IMR-90 (cell line): ENCODE data around the gene FNDC10. TPM values are rescaled to one million over a fixed set of nuclear protein-coding genes. Genes with fewer than 3 reads are reported as not detected.

ENCODE experiments used
- ATAC-seq: fragments of 200-7000 bp; cut with Tn5 transposase; 2 replicates; pipeline ENCODE4 v1.9.1; 2020; ENCODE audit warnings: low read depth, mild to moderate bottlenecking, moderate library complexity
- BruUV-seq: library from RNA; stranded (reverse); fragments of 400-500 nt; replicated peaks from 2 replicates; lab custom pipeline; 2021; lab: Mats Ljungman, UMichigan
- CTCF ChIA-PET: fragments of 300-600 bp; formaldehyde crosslinking; extraction: SDS; loops from one replicate; lab custom pipeline; 2021; ENCODE audit warnings: antibody characterized with exemption; lab: Yijun Ruan, JAX
- POLR2A ChIA-PET: fragments of 300-600 bp; sonication (Branson Sonifier 250); formaldehyde crosslinking; loops from one replicate; lab custom pipeline; 2022; ENCODE audit warnings: antibody characterized with exemption; ENCODE audit not compliant: unreplicated experiment; lab: Charles Lee
- DNase-seq: peaks from one replicate; pipeline ENCODE4 v3.0.0; 2013
- H2AFZ ChIP-seq: replicated peaks from 2 replicates; pipeline ENCODE3; 2013; ENCODE audit warnings: low read length, mild to moderate bottlenecking; ENCODE audit not compliant: poor library complexity
- H2AK5ac ChIP-seq: 2 replicates; pipeline ENCODE4 v1.6.1; 2013; ENCODE audit warnings: low read depth, low read length, inconsistent platforms
- H2AK9ac ChIP-seq: replicated peaks from 2 replicates; pipeline ENCODE3; 2013; ENCODE audit warnings: mild to moderate bottlenecking, low read depth, low read length, moderate library complexity; ENCODE audit not compliant: poor library complexity
- H2BK120ac ChIP-seq: 2 replicates; pipeline ENCODE4 v1.6.1; 2013; ENCODE audit warnings: low read depth, low read length, inconsistent platforms
- H2BK15ac ChIP-seq: 3 replicates; pipeline ENCODE4 v1.6.1; 2013; ENCODE audit warnings: low read depth, low read length, inconsistent platforms
- H2BK20ac ChIP-seq: 2 replicates; pipeline ENCODE4 v1.6.1; 2013; ENCODE audit warnings: low read depth, mild to moderate bottlenecking, inconsistent platforms, low read length, moderate library complexity
- H2BK5ac ChIP-seq: 2 replicates; pipeline ENCODE4 v1.6.1; 2013; ENCODE audit warnings: mild to moderate bottlenecking, low read depth, low read length, inconsistent platforms; ENCODE audit not compliant: poor library complexity, severe bottlenecking
- H3K14ac ChIP-seq: replicated peaks from 2 replicates; pipeline ENCODE4 v1.6.1; 2013; ENCODE audit warnings: low read depth, low read length, inconsistent platforms
- H3K18ac ChIP-seq: 2 replicates; pipeline ENCODE4 v1.6.1; 2013; ENCODE audit warnings: low read depth, low read length, control low read depth
- H3K23ac ChIP-seq: 2 replicates; pipeline ENCODE4 v1.6.1; 2013; ENCODE audit warnings: low read depth, low read length, inconsistent platforms
- H3K27ac ChIP-seq: 2 replicates; pipeline ENCODE4 v1.5.1; 2013; ENCODE audit warnings: mild to moderate bottlenecking, control low read depth, low read length; ENCODE audit not compliant: insufficient read depth
- H3K27me3 ChIP-seq: 2 replicates; pipeline ENCODE4 v1.6.1; 2013; ENCODE audit warnings: low read length; ENCODE audit not compliant: control insufficient read depth, insufficient read depth
- H3K36me3 ChIP-seq: 2 replicates; pipeline ENCODE4 v1.6.1; 2013; ENCODE audit warnings: low read length, mixed read lengths; ENCODE audit not compliant: control insufficient read depth, insufficient read depth
- H3K4ac ChIP-seq: 2 replicates; pipeline ENCODE4 v1.6.1; 2013; ENCODE audit warnings: low read depth, low read length, inconsistent platforms
- H3K4me1 ChIP-seq: 2 replicates; pipeline ENCODE4 v1.6.1; 2013; ENCODE audit warnings: low read length, mixed read lengths; ENCODE audit not compliant: control insufficient read depth, insufficient read depth
- H3K4me2 ChIP-seq: 2 replicates; pipeline ENCODE4 v1.6.1; 2013; ENCODE audit warnings: low read depth, mild to moderate bottlenecking, control low read depth, low read length, moderate library complexity
- H3K4me3 ChIP-seq: 2 replicates; pipeline ENCODE4 v1.5.1; 2013; ENCODE audit warnings: low read depth, mild to moderate bottlenecking, control low read depth, low read length, moderate library complexity; ENCODE audit not compliant: insufficient read depth
- H3K56ac ChIP-seq: 2 replicates; pipeline ENCODE4 v1.6.1; 2013; ENCODE audit warnings: low read length, inconsistent platforms; ENCODE audit not compliant: insufficient read depth; ENCODE audit errors: extremely low read depth
- H3K79me1 ChIP-seq, 2 experiments: 2 replicates each; pipeline ENCODE4 v1.6.1; 2013; ENCODE audit warnings: low read length in 2 of 2, inconsistent platforms in 1 of 2, low read depth in 1 of 2
- H3K9ac ChIP-seq: 2 replicates; pipeline ENCODE4 v1.6.1; 2013; ENCODE audit warnings: low read depth, low read length, control low read depth
- H3K9me1 ChIP-seq: 2 replicates; pipeline ENCODE4 v1.6.1; 2013; ENCODE audit warnings: low read length, inconsistent platforms; ENCODE audit not compliant: insufficient read depth
- H3K9me3 ChIP-seq: 2 replicates; pipeline ENCODE4 v1.6.1; 2013; ENCODE audit warnings: low read length; ENCODE audit not compliant: control insufficient read depth, insufficient read depth
- H4K20me1 ChIP-seq: 2 replicates; pipeline ENCODE4 v1.6.1; 2013; ENCODE audit warnings: low read length, inconsistent platforms; ENCODE audit not compliant: insufficient read depth
- H4K5ac ChIP-seq: 2 replicates; pipeline ENCODE4 v1.6.1; 2013; ENCODE audit warnings: mild to moderate bottlenecking, low read depth, low read length, control low read depth
- H4K8ac ChIP-seq, 2 experiments: 2 replicates each; pipeline ENCODE4 v1.6.1; 2013; ENCODE audit warnings: low read depth in 2 of 2, low read length in 2 of 2, control low read depth in 1 of 2, inconsistent platforms in 1 of 2
- H4K91ac ChIP-seq: 2 replicates; pipeline ENCODE4 v1.6.1; 2013; ENCODE audit warnings: low read depth, low read length, inconsistent platforms; ENCODE audit not compliant: insufficient read depth
- BHLHE40 ChIP-seq: fragments of 150-350 bp; IDR thresholded peaks from 2 replicates; pipeline ENCODE4 v1.6.1; 2016; ENCODE audit warnings: mild to moderate bottlenecking, low read depth, low read length
- WGBS, 2 experiments: methylation state at CpG; one replicate each; pipeline versions ENCODE4 v1.1.5 to v1.1.7; 2013; ENCODE audit warnings: missing lambda C conversion rate in 2 of 2; ENCODE audit not compliant: insufficient read length in 1 of 2; ENCODE audit errors: extremely low coverage in 2 of 2; 5-methylcytosine and 5-hydroxymethylcytosine counted together
- dilution Hi-C: fragments of 300-500 bp; cut with HindIII; formaldehyde crosslinking; loops from one replicate; pipeline ENCODE4 v1.14.3; 2018; ENCODE audit warnings: low sequenced_read_pairs; ENCODE audit not compliant: unreplicated experiment
- in situ Hi-C: fragments of 300-500 bp; cut with MboI; formaldehyde crosslinking; loops from 3 replicates; pipeline ENCODE4 v1.14.3; 2019; ENCODE audit warnings: low sequenced_read_pairs, inconsistent platforms, mixed read lengths
- intact Hi-C: fragments of 100-400 bp; cut with micrococcal nuclease; formaldehyde crosslinking; loops from 2 replicates; pipeline ENCODE4 v1.10.0; 2022
- polyA plus RNA-seq, 3 experiments: library from polyadenylated mRNA; depleted of rRNA; stranded (reverse); fragments of >200 nt; gene quantifications; 2 replicates each; pipeline ENCODE4 v1.2.3, GENCODE V29; 2012; ENCODE audit warnings: low replicate concordance in 1 of 3
- total RNA-seq: library from RNA; depleted of rRNA; stranded (reverse); fragments of >200 nt; gene quantifications from 2 replicates; pipeline ENCODE4 v1.2.3, GENCODE V29; 2012

FNDC10 gene
- total and polyA plus RNA-seq, 2 of the 4 experiments (the other 2 are of a cell fraction) = 0.36 to 5.8 TPM

- Histone ChIP-seq H3K4me2 (no peak overlapping the region), H3K56ac (no peak overlapping the region), H3K27me3 (no peaks in the 10 kb centered on the region), H2AFZ (peak overlapping the region; percentile 61), H3K36me3 (peaks cover 12% of the 10 kb centered on the region; the same call in 1 of the 2 replicates), H3K4me1 (peaks cover 5% of the 10 kb centered on the region; the same call in 1 of the 2 replicates), H4K8ac (no peak overlapping the region), H3K14ac (no peak overlapping the region), H3K9me1 (peaks cover 13% of the 10 kb centered on the region), H2AK5ac (peak overlapping the region; percentile 28; the same call in 1 of the 2 replicates), H3K18ac (no peak overlapping the region), H2BK5ac (no peak overlapping the region), H3K79me1 (peaks cover 14 to 78% of the 10 kb centered on the region in 2 experiments), H2AK9ac (peak overlapping the region; percentile 67), H3K23ac (no peak overlapping the region), H3K4me3 (no peak overlapping the region), H3K9me3 (no peaks in the 10 kb centered on the region), H3K9ac (no peak overlapping the region), H2BK15ac (no peak overlapping the region), H2BK120ac (no peak overlapping the region), H4K5ac (no peak overlapping the region), H2BK20ac (no peak overlapping the region), H4K91ac (no peak overlapping the region), H3K4ac (no peak overlapping the region), H3K27ac (no peak overlapping the region), H4K20me1 (peaks cover 50% of the 10 kb centered on the region)
- TF ChIP-seq BHLHE40 = no peak
- ChIA-PET CTCF (no interaction called here), POLR2A (no interaction called here)
- intact Hi-C loops = no loop called here
- BruUV-seq = no TSS peak
- DNase-seq (no peak), ATAC-seq (no peak; the same call in 1 of the 2 replicates)
- WGBS, 2 experiments = 79% methylated on average over 8 of the region's 13 CpGs; no CpG with 5 or more reads in 1 of the 2 experiments
- dilution Hi-C loops = no loop called here
- in situ Hi-C loops = no loop called here
These were observed 45.4 kb downstream of the FNDC10 start for GRCh38 chr1:1554550-1554925.
